Measurements from ENCODE around the gene ERH. TPM values are rescaled to one million over a fixed set of nuclear protein-coding genes. Genes with fewer than 3 reads are reported as not detected.

ERH gene
- total RNA-seq, 1 donor from 2014 or later, result 163 TPM

- TF ChIP-seq, protein P1, sequence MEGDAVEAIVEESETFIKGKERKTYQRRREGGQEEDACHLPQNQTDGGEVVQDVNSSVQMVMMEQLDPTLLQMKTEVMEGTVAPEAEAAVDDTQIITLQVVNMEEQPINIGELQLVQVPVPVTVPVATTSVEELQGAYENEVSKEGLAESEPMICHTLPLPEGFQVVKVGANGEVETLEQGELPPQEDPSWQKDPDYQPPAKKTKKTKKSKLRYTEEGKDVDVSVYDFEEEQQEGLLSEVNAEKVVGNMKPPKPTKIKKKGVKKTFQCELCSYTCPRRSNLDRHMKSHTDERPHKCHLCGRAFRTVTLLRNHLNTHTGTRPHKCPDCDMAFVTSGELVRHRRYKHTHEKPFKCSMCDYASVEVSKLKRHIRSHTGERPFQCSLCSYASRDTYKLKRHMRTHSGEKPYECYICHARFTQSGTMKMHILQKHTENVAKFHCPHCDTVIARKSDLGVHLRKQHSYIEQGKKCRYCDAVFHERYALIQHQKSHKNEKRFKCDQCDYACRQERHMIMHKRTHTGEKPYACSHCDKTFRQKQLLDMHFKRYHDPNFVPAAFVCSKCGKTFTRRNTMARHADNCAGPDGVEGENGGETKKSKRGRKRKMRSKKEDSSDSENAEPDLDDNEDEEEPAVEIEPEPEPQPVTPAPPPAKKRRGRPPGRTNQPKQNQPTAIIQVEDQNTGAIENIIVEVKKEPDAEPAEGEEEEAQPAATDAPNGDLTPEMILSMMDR (conservative IDR thresholded peaks at IDR 0.05; ENCODE audit: low read depth, low read length), result no peak
- H3K4me3 ChIP-seq (ENCODE audit: low read depth, low read length), result no peak overlapping the region
- no peak for DNase-seq (ENCODE audit: low read depth)
These were observed 32.0 kb downstream of the ERH start for GRCh38 chr14:69366069-69366468.

- H3K4me3 ChIP-seq (ENCODE audit: low read depth, low read length), result no peak overlapping the region
- TF ChIP-seq, protein P1 (conservative IDR thresholded peaks at IDR 0.05; ENCODE audit: low read depth, low read length), result no peak
- DNase-seq (ENCODE audit: low read depth), result no peak
These were observed 33.7 kb downstream of the ERH start for GRCh38 chr14:69364378-69364777.

DNA sequence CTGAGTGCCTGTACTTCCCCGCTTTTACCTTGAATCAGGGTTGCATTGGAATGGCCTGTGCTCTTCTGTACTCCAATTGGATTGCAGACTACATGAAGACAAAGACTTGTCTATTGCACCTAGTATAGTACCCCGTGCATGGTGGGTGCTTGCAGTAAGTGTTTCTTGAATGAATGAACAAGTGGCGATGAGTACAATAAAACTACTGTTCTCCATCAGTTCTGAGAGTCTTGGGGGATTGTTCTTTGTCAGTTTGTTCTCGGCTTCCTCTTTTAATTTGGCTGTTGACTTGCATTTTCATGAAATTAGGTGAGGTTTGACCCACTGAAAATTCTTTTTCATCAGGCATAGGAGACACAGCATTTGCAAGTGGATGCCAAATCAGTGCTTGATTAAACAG, 34.1 kb downstream of the ERH start:
- DNase-seq (ENCODE audit: low read depth), result no peak
- H3K4me3 ChIP-seq (ENCODE audit: low read depth, low read length), result no peak overlapping the region
- TF ChIP-seq, protein P1 (conservative IDR thresholded peaks at IDR 0.05; ENCODE audit: low read depth, low read length), result no peak

DNA sequence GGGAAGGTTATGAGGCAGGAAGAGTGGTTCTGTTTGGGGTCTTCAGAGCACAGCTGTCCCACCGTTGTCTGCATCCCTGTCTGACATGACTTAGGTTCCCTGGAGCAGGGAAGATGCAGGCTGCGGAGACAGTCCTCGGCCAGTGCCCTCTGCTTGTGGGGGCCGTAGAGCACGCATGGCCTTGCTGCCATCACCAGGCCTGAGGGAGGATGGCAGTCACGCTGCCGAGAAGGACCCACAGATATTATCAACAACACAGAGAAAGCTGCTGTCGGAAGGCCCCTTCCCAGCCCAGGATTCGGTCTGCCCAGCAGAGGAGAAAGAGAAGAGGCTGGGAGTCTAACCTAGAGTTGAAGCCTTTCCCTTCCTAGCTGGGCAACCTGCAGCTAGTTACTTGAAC, 35.0 kb downstream of the ERH start:
- no peak for DNase-seq (ENCODE audit: low read depth)
- TF ChIP-seq, protein P1 (conservative IDR thresholded peaks at IDR 0.05; ENCODE audit: low read depth, low read length), result peak; percentile 63
- no peak overlapping the region for H3K4me3 ChIP-seq (ENCODE audit: low read depth, low read length)

- no peak for DNase-seq (ENCODE audit: low read depth)
- no peak overlapping the region for H3K4me3 ChIP-seq (ENCODE audit: low read depth, low read length)
- TF ChIP-seq, protein P1 (conservative IDR thresholded peaks at IDR 0.05; ENCODE audit: low read depth, low read length), result no peak
These were observed 37.5 kb downstream of the ERH start for GRCh38 chr14:69360438-69361108.

DNA sequence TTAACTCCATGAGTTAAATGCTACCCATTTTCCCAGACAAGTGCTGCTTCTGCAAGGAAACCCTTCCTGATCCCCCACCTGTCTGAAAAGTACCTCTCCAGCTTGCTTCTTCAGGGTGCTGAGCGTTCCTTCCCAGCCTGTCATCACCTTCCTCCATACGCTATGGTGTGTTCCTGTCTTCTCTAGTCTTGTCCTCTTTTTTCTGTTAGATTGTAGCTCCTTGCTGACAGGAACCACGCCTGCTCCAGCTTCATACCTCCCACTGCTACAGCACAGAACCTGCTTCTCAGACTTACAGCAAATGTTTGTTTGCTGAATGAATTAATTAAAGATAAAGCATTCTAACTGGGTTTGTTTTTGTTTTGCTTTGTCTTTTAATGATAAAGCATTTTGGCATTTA, 39.1 kb downstream of the ERH start:
- H3K4me3 ChIP-seq (ENCODE audit: low read depth, low read length), result no peak overlapping the region
- no peak for DNase-seq (ENCODE audit: low read depth)
- TF ChIP-seq, protein P1 (conservative IDR thresholded peaks at IDR 0.05; ENCODE audit: low read depth, low read length), result no peak
